K562 (cell line): Measurements from ENCODE around the gene RAP1A. TPM values are rescaled to one million over a fixed set of nuclear protein-coding genes. Genes with fewer than 3 reads are reported as not detected.

ENCODE experiments used
- ELF4 ChIP-seq: fragments of 450-650 bp; formaldehyde crosslinking; IDR thresholded peaks from 2 replicates; pipeline ENCODE4 v1.4.0; 2022; ENCODE audit warnings: missing genetic modification characterization
- NBN ChIP-seq: fragments of 450-650 bp; IDR thresholded peaks from 2 replicates; pipeline ENCODE4 v1.6.1; 2016; ENCODE audit warnings: low read depth, mild to moderate bottlenecking
- NEUROD1 ChIP-seq: fragments of 150-350 bp; IDR thresholded peaks from 2 replicates; pipeline ENCODE4 v1.6.1; 2014; ENCODE audit warnings: borderline replicate concordance, low read length, low read depth; ENCODE audit not compliant: partially characterized antibody
- RAD21 ChIP-seq, 2 experiments: fragments of 250-450 bp in 1 of 2; fragments of 450-650 bp in 1 of 2; sonication (Bioruptor Pico) in 1 of 2; formaldehyde crosslinking in 1 of 2; IDR thresholded peaks in 1 of 2; conservative IDR thresholded peaks in 1 of 2; 2 replicates each; pipeline versions ENCODE4 v1.4.0 to v1.8.0; 2020 to 2022; ENCODE audit warnings: mild to moderate bottlenecking in 2 of 2, moderate library complexity in 1 of 2
- THRAP3 ChIP-seq: fragments of 450-650 bp; IDR thresholded peaks from 2 replicates; pipeline ENCODE4 v1.6.1; 2016; ENCODE audit warnings: mild to moderate bottlenecking, inconsistent platforms, borderline replicate concordance
- ZNF717 ChIP-seq: fragments of 250-450 bp; sonication (Bioruptor Pico); IDR thresholded peaks from 2 replicates; pipeline ENCODE4 v1.5.0; 2021
- polyA plus RNA-seq, 8 experiments: library from polyadenylated mRNA; depleted of rRNA in 4 of 8; stranded (reverse) in 5 of 8; unstranded in 3 of 8; fragments of >200 nt; fragmentation: Nextera tagmentation in 2 of 8; fragmentation: Illumina TruSeq in 1 of 8; extraction: Ambion mirVana in 2 of 8; extraction: Trizol in 1 of 8; gene quantifications; 2 replicates each; pipeline versions ENCODE4 v1.2.1 to v1.2.3, GENCODE V29; 2011 to 2014; ENCODE audit warnings: inconsistent platforms in 1 of 8, missing spikeins in 1 of 8
- total RNA-seq, 7 experiments: library from RNA; depleted of rRNA in 6 of 7; stranded (reverse); fragments of >200 nt in 6 of 7; fragmentation: Illumina TruSeq in 2 of 7; extraction: Trizol in 2 of 7; gene quantifications; 2 replicates each; pipeline versions ENCODE4 v1.2.1 to v1.2.3, GENCODE V29; 2011 to 2021; ENCODE audit warnings: low replicate concordance in 1 of 7
- TF ChIP-seq, protein P1 (sequence below): fragments of 450-650 bp; IDR thresholded peaks from 2 replicates; pipeline ENCODE4 v1.6.1; 2016; ENCODE audit warnings: mild to moderate bottlenecking, moderate library complexity
- TF ChIP-seq, protein P2 (sequence below), 2 experiments: fragments of 150-350 bp in 1 of 2; IDR thresholded peaks; 2 replicates each; pipeline ENCODE4 v1.6.1; 2012 to 2016; ENCODE audit warnings: low read depth in 2 of 2, low read length in 2 of 2, mild to moderate bottlenecking in 1 of 2, moderate library complexity in 1 of 2
- TF ChIP-seq, protein P3 (sequence below): sonication (generic); formaldehyde crosslinking; IDR thresholded peaks from 2 replicates; pipeline ENCODE4 v1.8.1; 2023; ENCODE audit warnings: mild to moderate bottlenecking, missing genetic modification reagents

Gene RAP1A
- total and polyA plus RNA-seq, 9 of the 15 experiments (the other 6 are each of a cell fraction or from before 2014, with no cell fraction given), result 13.4 to 86.2 (median 32.5) TPM

DNA sequence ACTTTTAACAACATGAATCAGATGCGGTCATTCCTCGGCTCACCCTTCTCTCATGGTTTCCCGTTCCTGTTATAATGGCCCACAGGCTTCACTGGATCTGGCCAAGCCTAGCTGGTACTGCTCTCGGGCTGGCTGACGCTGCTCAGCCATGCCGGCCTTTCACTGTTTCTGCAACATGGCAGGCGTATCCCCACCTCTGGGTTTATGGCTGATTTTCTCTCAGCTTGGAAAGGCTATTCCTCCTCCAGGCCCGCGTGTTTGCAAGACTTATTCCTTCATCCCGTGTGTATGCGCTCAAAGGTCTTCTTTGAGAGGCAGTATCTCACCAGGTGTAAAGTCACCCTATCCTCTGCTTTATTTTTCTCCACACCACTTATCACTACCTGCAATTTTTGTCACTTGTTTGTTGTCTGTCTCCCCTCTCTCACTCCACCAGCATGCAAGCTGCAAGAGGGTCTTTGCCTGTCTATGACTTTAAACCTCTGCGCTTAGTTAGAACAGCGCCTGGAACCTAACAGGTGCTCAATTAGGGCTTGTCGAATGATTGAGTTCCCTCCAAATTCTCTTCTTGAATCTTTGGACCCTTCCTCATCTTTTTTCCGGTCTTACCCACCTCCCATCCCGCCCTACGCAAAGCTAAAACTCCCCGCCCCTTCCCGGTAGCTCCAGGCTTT, 491 bp upstream of the RAP1A start (continued):
- TF ChIP-seq, protein P1, sequence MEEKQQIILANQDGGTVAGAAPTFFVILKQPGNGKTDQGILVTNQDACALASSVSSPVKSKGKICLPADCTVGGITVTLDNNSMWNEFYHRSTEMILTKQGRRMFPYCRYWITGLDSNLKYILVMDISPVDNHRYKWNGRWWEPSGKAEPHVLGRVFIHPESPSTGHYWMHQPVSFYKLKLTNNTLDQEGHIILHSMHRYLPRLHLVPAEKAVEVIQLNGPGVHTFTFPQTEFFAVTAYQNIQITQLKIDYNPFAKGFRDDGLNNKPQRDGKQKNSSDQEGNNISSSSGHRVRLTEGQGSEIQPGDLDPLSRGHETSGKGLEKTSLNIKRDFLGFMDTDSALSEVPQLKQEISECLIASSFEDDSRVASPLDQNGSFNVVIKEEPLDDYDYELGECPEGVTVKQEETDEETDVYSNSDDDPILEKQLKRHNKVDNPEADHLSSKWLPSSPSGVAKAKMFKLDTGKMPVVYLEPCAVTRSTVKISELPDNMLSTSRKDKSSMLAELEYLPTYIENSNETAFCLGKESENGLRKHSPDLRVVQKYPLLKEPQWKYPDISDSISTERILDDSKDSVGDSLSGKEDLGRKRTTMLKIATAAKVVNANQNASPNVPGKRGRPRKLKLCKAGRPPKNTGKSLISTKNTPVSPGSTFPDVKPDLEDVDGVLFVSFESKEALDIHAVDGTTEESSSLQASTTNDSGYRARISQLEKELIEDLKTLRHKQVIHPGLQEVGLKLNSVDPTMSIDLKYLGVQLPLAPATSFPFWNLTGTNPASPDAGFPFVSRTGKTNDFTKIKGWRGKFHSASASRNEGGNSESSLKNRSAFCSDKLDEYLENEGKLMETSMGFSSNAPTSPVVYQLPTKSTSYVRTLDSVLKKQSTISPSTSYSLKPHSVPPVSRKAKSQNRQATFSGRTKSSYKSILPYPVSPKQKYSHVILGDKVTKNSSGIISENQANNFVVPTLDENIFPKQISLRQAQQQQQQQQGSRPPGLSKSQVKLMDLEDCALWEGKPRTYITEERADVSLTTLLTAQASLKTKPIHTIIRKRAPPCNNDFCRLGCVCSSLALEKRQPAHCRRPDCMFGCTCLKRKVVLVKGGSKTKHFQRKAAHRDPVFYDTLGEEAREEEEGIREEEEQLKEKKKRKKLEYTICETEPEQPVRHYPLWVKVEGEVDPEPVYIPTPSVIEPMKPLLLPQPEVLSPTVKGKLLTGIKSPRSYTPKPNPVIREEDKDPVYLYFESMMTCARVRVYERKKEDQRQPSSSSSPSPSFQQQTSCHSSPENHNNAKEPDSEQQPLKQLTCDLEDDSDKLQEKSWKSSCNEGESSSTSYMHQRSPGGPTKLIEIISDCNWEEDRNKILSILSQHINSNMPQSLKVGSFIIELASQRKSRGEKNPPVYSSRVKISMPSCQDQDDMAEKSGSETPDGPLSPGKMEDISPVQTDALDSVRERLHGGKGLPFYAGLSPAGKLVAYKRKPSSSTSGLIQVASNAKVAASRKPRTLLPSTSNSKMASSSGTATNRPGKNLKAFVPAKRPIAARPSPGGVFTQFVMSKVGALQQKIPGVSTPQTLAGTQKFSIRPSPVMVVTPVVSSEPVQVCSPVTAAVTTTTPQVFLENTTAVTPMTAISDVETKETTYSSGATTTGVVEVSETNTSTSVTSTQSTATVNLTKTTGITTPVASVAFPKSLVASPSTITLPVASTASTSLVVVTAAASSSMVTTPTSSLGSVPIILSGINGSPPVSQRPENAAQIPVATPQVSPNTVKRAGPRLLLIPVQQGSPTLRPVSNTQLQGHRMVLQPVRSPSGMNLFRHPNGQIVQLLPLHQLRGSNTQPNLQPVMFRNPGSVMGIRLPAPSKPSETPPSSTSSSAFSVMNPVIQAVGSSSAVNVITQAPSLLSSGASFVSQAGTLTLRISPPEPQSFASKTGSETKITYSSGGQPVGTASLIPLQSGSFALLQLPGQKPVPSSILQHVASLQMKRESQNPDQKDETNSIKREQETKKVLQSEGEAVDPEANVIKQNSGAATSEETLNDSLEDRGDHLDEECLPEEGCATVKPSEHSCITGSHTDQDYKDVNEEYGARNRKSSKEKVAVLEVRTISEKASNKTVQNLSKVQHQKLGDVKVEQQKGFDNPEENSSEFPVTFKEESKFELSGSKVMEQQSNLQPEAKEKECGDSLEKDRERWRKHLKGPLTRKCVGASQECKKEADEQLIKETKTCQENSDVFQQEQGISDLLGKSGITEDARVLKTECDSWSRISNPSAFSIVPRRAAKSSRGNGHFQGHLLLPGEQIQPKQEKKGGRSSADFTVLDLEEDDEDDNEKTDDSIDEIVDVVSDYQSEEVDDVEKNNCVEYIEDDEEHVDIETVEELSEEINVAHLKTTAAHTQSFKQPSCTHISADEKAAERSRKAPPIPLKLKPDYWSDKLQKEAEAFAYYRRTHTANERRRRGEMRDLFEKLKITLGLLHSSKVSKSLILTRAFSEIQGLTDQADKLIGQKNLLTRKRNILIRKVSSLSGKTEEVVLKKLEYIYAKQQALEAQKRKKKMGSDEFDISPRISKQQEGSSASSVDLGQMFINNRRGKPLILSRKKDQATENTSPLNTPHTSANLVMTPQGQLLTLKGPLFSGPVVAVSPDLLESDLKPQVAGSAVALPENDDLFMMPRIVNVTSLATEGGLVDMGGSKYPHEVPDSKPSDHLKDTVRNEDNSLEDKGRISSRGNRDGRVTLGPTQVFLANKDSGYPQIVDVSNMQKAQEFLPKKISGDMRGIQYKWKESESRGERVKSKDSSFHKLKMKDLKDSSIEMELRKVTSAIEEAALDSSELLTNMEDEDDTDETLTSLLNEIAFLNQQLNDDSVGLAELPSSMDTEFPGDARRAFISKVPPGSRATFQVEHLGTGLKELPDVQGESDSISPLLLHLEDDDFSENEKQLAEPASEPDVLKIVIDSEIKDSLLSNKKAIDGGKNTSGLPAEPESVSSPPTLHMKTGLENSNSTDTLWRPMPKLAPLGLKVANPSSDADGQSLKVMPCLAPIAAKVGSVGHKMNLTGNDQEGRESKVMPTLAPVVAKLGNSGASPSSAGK, result peak; percentile 26; the same call in 1 of the 2 replicates
- TF ChIP-seq THRAP3, result peak; percentile 71; the same call in 1 of the 2 replicates
- TF ChIP-seq, protein P2, sequence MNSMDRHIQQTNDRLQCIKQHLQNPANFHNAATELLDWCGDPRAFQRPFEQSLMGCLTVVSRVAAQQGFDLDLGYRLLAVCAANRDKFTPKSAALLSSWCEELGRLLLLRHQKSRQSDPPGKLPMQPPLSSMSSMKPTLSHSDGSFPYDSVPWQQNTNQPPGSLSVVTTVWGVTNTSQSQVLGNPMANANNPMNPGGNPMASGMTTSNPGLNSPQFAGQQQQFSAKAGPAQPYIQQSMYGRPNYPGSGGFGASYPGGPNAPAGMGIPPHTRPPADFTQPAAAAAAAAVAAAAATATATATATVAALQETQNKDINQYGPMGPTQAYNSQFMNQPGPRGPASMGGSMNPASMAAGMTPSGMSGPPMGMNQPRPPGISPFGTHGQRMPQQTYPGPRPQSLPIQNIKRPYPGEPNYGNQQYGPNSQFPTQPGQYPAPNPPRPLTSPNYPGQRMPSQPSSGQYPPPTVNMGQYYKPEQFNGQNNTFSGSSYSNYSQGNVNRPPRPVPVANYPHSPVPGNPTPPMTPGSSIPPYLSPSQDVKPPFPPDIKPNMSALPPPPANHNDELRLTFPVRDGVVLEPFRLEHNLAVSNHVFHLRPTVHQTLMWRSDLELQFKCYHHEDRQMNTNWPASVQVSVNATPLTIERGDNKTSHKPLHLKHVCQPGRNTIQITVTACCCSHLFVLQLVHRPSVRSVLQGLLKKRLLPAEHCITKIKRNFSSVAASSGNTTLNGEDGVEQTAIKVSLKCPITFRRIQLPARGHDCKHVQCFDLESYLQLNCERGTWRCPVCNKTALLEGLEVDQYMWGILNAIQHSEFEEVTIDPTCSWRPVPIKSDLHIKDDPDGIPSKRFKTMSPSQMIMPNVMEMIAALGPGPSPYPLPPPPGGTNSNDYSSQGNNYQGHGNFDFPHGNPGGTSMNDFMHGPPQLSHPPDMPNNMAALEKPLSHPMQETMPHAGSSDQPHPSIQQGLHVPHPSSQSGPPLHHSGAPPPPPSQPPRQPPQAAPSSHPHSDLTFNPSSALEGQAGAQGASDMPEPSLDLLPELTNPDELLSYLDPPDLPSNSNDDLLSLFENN (IDR thresholded peaks at IDR 0.05; ENCODE audit: low read depth in 2 of 2, low read length in 2 of 2), result 0 out of 4 replicates have a peak, but pooled peaks of 1 of the 2 experiments have one; percentile 0
- TF ChIP-seq NBN, result no peak
- no peak for TF ChIP-seq ZNF717 (CRISPR knock-in tag)
- TF ChIP-seq NEUROD1, result no peak
- TF ChIP-seq, protein P3, sequence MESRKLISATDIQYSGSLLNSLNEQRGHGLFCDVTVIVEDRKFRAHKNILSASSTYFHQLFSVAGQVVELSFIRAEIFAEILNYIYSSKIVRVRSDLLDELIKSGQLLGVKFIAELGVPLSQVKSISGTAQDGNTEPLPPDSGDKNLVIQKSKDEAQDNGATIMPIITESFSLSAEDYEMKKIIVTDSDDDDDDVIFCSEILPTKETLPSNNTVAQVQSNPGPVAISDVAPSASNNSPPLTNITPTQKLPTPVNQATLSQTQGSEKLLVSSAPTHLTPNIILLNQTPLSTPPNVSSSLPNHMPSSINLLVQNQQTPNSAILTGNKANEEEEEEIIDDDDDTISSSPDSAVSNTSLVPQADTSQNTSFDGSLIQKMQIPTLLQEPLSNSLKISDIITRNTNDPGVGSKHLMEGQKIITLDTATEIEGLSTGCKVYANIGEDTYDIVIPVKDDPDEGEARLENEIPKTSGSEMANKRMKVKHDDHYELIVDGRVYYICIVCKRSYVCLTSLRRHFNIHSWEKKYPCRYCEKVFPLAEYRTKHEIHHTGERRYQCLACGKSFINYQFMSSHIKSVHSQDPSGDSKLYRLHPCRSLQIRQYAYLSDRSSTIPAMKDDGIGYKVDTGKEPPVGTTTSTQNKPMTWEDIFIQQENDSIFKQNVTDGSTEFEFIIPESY (CRISPR knock-in tag), result 0 out of 2 replicates have a peak, but pooled peaks have one; percentile 53
- TF ChIP-seq ELF4 (CRISPR knock-in tag), result 0 out of 2 replicates have a peak, but pooled peaks have one; percentile 32
- no peak for TF ChIP-seq RAD21 (CRISPR knock-in tag; conservative IDR thresholded peaks at IDR 0.05 in 1 of 2, IDR thresholded peaks at IDR 0.05 in 1 of 2)
